T-cell (primary cell): Measurements from ENCODE around the gene FOXL1. TPM values are rescaled to one million over a fixed set of nuclear protein-coding genes. Genes with fewer than 3 reads are reported as not detected.

ENCODE experiments used
- ATAC-seq, 4 experiments: fragments of 200-7000 bp in 3 of 4; fragments of 150-1000 bp in 1 of 4; cut with Tn5 transposase; replicated peaks in 1 of 4; 1 replicate in 3 of 4; 2 replicates in 1 of 4; pipeline ENCODE4 v1.10.0; 2021; ENCODE audit warnings: moderate library complexity in 3 of 4, mild to moderate bottlenecking in 2 of 4, moderate number of reproducible peaks in 1 of 4
- CTCF ChIA-PET, 2 donors: fragments of 300-600 bp; sonication (Branson Sonifier 250); formaldehyde crosslinking; loops; one replicate each; lab custom pipeline; 2022; ENCODE audit warnings: antibody characterized with exemption in 2 of 2; lab: Charles Lee
- POLR2A ChIA-PET, 2 donors: fragments of 300-600 bp; sonication (Branson Sonifier 250); formaldehyde crosslinking; loops; one replicate each; lab custom pipeline; 2022; ENCODE audit warnings: antibody characterized with exemption in 2 of 2; lab: Charles Lee
- DNase-seq, 35 experiments: peaks; one replicate each; pipeline versions ENCODE4 v3.0.0 to v3.0.0-alpha.2; 2013 to 2023
- H3K27ac ChIP-seq: one replicate; pipeline ENCODE4 v1.5.1; 2013; ENCODE audit warnings: low read length
- H3K27me3 ChIP-seq, 2 experiments: replicated peaks in 1 of 2; 1 replicate in 1 of 2; 2 replicates in 1 of 2; pipeline versions ENCODE4 v1.6.1 to v1.7.0; 2013; ENCODE audit warnings: low read length in 1 of 2, mixed read lengths in 1 of 2; ENCODE audit not compliant: control insufficient read depth in 2 of 2, insufficient read depth in 2 of 2; ENCODE audit errors: extremely low read depth in 1 of 2
- H3K36me3 ChIP-seq, 2 donors: 1 replicate in 1 of 2; 2 replicates in 1 of 2; pipeline versions ENCODE4 v1.6.1 to v1.7.0; 2013; ENCODE audit warnings: low read length in 1 of 2; ENCODE audit not compliant: control insufficient read depth in 2 of 2, insufficient read depth in 1 of 2; ENCODE audit errors: extremely low read depth in 1 of 2
- H3K4me1 ChIP-seq, 2 experiments: 1 replicate in 1 of 2; 2 replicates in 1 of 2; pipeline versions ENCODE4 v1.6.1 to v1.7.0; 2013; ENCODE audit warnings: low read length in 2 of 2, mixed read lengths in 1 of 2; ENCODE audit not compliant: insufficient read depth in 2 of 2, control insufficient read depth in 1 of 2; ENCODE audit errors: extremely low read depth in 1 of 2
- H3K4me3 ChIP-seq, 2 donors: 1 replicate in 1 of 2; 2 replicates in 1 of 2; pipeline versions ENCODE4 v1.5.1 to v1.7.0; 2013; ENCODE audit warnings: mild to moderate bottlenecking in 2 of 2, low read length in 1 of 2, moderate library complexity in 1 of 2; ENCODE audit not compliant: control insufficient read depth in 1 of 2; ENCODE audit errors: extremely low read depth in 1 of 2
- H3K9me3 ChIP-seq: 2 replicates; pipeline ENCODE4 v1.7.0; 2013
- H3K27ac Mint-ChIP-seq, 2 donors: one replicate each; pipeline ENCODE4 v1.8.0; 2020 to 2021; ENCODE audit warnings: mild to moderate bottlenecking in 2 of 2, mixed read lengths in 2 of 2
- H3K27me3 Mint-ChIP-seq, 2 donors: one replicate each; pipeline ENCODE4 v1.8.0; 2021 to 2022; ENCODE audit warnings: mixed read lengths in 2 of 2
- H3K36me3 Mint-ChIP-seq: one replicate; pipeline ENCODE4 v1.8.0; 2021; ENCODE audit warnings: mixed read lengths
- H3K4me1 Mint-ChIP-seq, 3 donors: one replicate each; pipeline ENCODE4 v1.8.0; 2020 to 2022; ENCODE audit warnings: mixed read lengths in 3 of 3, mild to moderate bottlenecking in 1 of 3
- H3K4me3 Mint-ChIP-seq, 3 donors: one replicate each; pipeline ENCODE4 v1.8.0; 2020 to 2022; ENCODE audit warnings: mild to moderate bottlenecking in 3 of 3, mixed read lengths in 3 of 3, moderate library complexity in 3 of 3
- H3K9me3 Mint-ChIP-seq, 3 donors: one replicate each; pipeline ENCODE4 v1.8.0; 2020 to 2022; ENCODE audit warnings: mixed read lengths in 3 of 3
- WGBS: methylation state at CpG from one replicate; pipeline ENCODE4 v1.1.5; 2013; ENCODE audit warnings: missing lambda C conversion rate; ENCODE audit not compliant: insufficient coverage; 5-methylcytosine and 5-hydroxymethylcytosine counted together
- total RNA-seq, 35 experiments: library from RNA in 6 of 35; stranded (reverse) in 6 of 35; fragments of 120-200 nt in 1 of 35; gene quantifications; one replicate each; pipeline versions ENCODE4 v1.2.1 to v1.2.4 and lab custom pipeline; 2013 to 2026

Gene FOXL1
- total RNA-seq, 5 donors from 2014 or later (not counting 1 experiment from before 2014, with no cell fraction given): not detected

DNA sequence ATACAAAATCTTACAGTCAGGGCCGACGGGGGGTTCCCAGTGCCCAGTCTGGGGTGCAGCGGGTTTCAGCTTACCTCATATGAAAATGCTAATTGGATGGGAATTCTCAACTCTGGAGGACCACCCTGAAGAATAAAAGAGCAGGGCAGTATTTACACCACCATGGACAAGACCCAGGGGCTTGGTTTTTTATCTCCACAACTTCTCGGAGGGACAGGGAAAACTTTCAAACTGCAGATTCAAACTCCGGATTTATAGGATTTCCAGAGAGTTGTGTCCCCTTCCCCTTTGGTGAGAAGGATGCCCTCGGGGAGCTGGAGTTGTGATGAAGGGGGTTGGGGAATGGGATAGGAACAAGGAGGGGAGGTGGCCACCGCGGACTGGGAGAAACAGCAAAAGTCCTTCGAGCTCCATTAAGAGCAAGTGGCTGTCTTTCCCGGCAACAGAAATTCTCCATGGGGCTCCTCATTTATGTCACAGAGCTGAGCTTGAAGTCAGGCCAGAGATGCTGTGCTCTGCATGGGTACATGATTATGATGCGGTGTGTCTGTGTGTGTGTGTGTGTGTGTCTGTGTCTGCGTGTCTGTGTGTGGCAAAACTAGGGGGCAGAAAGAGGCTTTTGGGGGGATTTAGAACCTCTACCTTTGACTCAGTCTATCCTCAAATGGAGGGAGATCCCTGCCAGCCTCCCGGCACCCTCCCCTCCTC lies 15.7 kb downstream of the FOXL1 start:
- H3K4me1 ChIP-seq: peaks cover 0 to 4% of the 10 kb centered on the region in 2 experiments
- no peak overlapping the region for H3K27ac ChIP-seq
- ATAC-seq: no peak
- Mint-ChIP-seq H3K27me3 (peaks cover 23 to 30% of the 10 kb centered on the region in 2 donors), H3K36me3 (no peaks in the 10 kb centered on the region), H3K4me3 (peak overlapping the region in 1 of 3 donors; percentile 54), H3K4me1 (peaks cover 0 to 9% (median 0%) of the 10 kb centered on the region in 3 donors), H3K9me3 (no peaks in the 10 kb centered on the region), H3K27ac (no peak overlapping the region)
- no peaks in the 10 kb centered on the region for H3K36me3 ChIP-seq
- DNase-seq: no peak
- ChIA-PET POLR2A (no interaction called here), CTCF (interaction anchor here in 1 of 2 donors (0.5 kb wide), 1 partner anchor 24 kb away, joined by 3 read pairs; no protein-coding TSS in a partner anchor)
- peaks cover 0 to 36% of the 10 kb centered on the region in 2 experiments for H3K27me3 ChIP-seq
- H3K9me3 ChIP-seq: no peaks in the 10 kb centered on the region
- 77% methylated on average over 6 of the region's 13 CpGs for WGBS
- no peak overlapping the region for H3K4me3 ChIP-seq

- Histone ChIP-seq H3K27ac (no peak overlapping the region), H3K27me3 (peaks cover 0 to 36% of the 10 kb centered on the region in 2 experiments), H3K4me3 (no peak overlapping the region), H3K4me1 (peaks cover 0 to 4% of the 10 kb centered on the region in 2 experiments), H3K36me3 (no peaks in the 10 kb centered on the region), H3K9me3 (no peaks in the 10 kb centered on the region)
- Mint-ChIP-seq H3K4me1 (peaks cover 0 to 9% (median 0%) of the 10 kb centered on the region in 3 donors), H3K27me3 (peaks cover 27 to 33% of the 10 kb centered on the region in 2 donors), H3K4me3 (no peak overlapping the region), H3K27ac (no peak overlapping the region), H3K36me3 (no peaks in the 10 kb centered on the region), H3K9me3 (no peaks in the 10 kb centered on the region)
- ChIA-PET CTCF (no interaction called here), POLR2A (no interaction called here)
- DNase-seq: no peak
- 96% methylated on average over 6 of the region's 8 CpGs for WGBS
- no peak for ATAC-seq
Observed at GRCh38 chr16:86594721-86595120, 16.4 kb downstream of the FOXL1 start.

- peaks cover 32 to 36% of the 10 kb centered on the region in 2 donors for H3K27me3 Mint-ChIP-seq
- no peak overlapping the region for H3K4me3 Mint-ChIP-seq
- H3K9me3 Mint-ChIP-seq: no peaks in the 10 kb centered on the region
- H3K36me3 Mint-ChIP-seq: no peaks in the 10 kb centered on the region
- no peak for DNase-seq
- WGBS: 68% methylated on average over 6 of the region's 10 CpGs
- peaks cover 0 to 30% of the 10 kb centered on the region in 2 experiments for H3K27me3 ChIP-seq
- ChIA-PET POLR2A (no interaction called here), CTCF (no interaction called here)
- no peaks in the 10 kb centered on the region for H3K36me3 ChIP-seq
- peaks cover 0 to 4% of the 10 kb centered on the region in 2 experiments for H3K4me1 ChIP-seq
- H3K27ac Mint-ChIP-seq: no peak overlapping the region
- H3K4me1 Mint-ChIP-seq: peaks cover 0 to 9% (median 0%) of the 10 kb centered on the region in 3 donors
- H3K4me3 ChIP-seq: no peak overlapping the region
- no peaks in the 10 kb centered on the region for H3K9me3 ChIP-seq
- ATAC-seq: no peak
- no peak overlapping the region for H3K27ac ChIP-seq
Observed at GRCh38 chr16:86595983-86596605, 17.7 kb downstream of the FOXL1 start.

- no peaks in the 10 kb centered on the region for H3K36me3 ChIP-seq
- peaks cover 0 to 30% of the 10 kb centered on the region in 2 experiments for H3K27me3 ChIP-seq
- Mint-ChIP-seq H3K36me3 (no peaks in the 10 kb centered on the region), H3K4me3 (no peak overlapping the region), H3K9me3 (no peaks in the 10 kb centered on the region), H3K27me3 (peaks cover 30 to 38% of the 10 kb centered on the region in 2 donors), H3K27ac (no peak overlapping the region), H3K4me1 (peaks cover 0 to 9% (median 0%) of the 10 kb centered on the region in 3 donors)
- ATAC-seq: no peak
- DNase-seq: no peak
- peaks cover 0 to 4% of the 10 kb centered on the region in 2 experiments for H3K4me1 ChIP-seq
- CTCF ChIA-PET: no interaction called here
- H3K27ac ChIP-seq: no peak overlapping the region
- H3K9me3 ChIP-seq: no peaks in the 10 kb centered on the region
- no peak overlapping the region for H3K4me3 ChIP-seq
- POLR2A ChIA-PET: no interaction called here
- WGBS: 84% methylated on average over 15 of the region's 18 CpGs
Observed at GRCh38 chr16:86597126-86597879, 19.0 kb downstream of the FOXL1 start.

GRCh38 chr16:86597880-86598606 lies 19.7 kb downstream of the FOXL1 start:
- no peak for ATAC-seq
- Mint-ChIP-seq H3K27me3 (peaks cover 33 to 35% of the 10 kb centered on the region in 2 donors), H3K36me3 (no peaks in the 10 kb centered on the region), H3K9me3 (no peaks in the 10 kb centered on the region), H3K27ac (no peak overlapping the region), H3K4me1 (peaks cover 0 to 7% (median 0%) of the 10 kb centered on the region in 3 donors), H3K4me3 (no peak overlapping the region)
- peaks cover 0 to under 1% of the 10 kb centered on the region in 2 experiments for H3K4me1 ChIP-seq
- no peak overlapping the region for H3K4me3 ChIP-seq
- H3K27me3 ChIP-seq: peaks cover 0 to 26% of the 10 kb centered on the region in 2 experiments
- DNase-seq: no peak
- POLR2A ChIA-PET: no interaction called here
- H3K36me3 ChIP-seq: no peaks in the 10 kb centered on the region
- H3K9me3 ChIP-seq: no peaks in the 10 kb centered on the region
- WGBS: 38% methylated on average over 4 of the region's 7 CpGs
- no peak overlapping the region for H3K27ac ChIP-seq
- CTCF ChIA-PET: no interaction called here
